Measurements from ENCODE around the gene SPSB3. TPM values are rescaled to one million over a fixed set of nuclear protein-coding genes. Genes with fewer than 3 reads are reported as not detected.
"Not testable (repeated sequence)": the region's sequence is repeated elsewhere in the genome, so short reads cannot be mapped to it uniquely, and the experiment has no call there.

Gene SPSB3
- total RNA-seq, 2 donors from 2014 or later = 95.9 to 97.8 TPM

DNA sequence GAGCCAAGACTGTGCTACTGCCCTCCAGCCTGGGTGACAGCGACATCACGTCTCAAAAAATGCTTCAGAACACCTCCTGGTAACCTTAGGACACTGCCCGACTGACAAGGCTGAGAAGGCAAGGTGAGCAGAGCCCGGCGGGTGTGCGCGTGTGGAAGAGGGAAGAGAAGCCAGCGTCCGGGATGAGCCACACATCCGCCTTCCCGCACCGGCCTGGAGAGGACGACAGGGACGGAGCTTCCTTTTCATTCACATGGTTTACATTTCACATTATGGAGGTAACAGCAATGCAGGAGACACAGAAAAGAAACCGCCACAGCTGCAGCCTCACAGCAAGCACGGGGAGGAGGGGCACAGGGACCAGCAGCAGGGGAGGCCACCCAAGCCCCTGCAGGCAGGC lies 27.7 kb upstream of the SPSB3 start:
- no peak for DNase-seq
- TF ChIP-seq POLR2A (IDR thresholded peaks at IDR 0.05) = no peak
- TF ChIP-seq, protein P1, sequence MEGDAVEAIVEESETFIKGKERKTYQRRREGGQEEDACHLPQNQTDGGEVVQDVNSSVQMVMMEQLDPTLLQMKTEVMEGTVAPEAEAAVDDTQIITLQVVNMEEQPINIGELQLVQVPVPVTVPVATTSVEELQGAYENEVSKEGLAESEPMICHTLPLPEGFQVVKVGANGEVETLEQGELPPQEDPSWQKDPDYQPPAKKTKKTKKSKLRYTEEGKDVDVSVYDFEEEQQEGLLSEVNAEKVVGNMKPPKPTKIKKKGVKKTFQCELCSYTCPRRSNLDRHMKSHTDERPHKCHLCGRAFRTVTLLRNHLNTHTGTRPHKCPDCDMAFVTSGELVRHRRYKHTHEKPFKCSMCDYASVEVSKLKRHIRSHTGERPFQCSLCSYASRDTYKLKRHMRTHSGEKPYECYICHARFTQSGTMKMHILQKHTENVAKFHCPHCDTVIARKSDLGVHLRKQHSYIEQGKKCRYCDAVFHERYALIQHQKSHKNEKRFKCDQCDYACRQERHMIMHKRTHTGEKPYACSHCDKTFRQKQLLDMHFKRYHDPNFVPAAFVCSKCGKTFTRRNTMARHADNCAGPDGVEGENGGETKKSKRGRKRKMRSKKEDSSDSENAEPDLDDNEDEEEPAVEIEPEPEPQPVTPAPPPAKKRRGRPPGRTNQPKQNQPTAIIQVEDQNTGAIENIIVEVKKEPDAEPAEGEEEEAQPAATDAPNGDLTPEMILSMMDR (IDR thresholded peaks at IDR 0.05) = no peak
- WGBS, 2 donors = 94 to 99% methylated on average over 16 of the region's 16 CpGs

GRCh38 chr16:1809281-1809801 lies 27.0 kb upstream of the SPSB3 start:
- intact Hi-C loops (cut with DNase I) = no loop called here
- no peak for ATAC-seq
- Histone ChIP-seq H3K4me3 (no peak overlapping the region), H3K4me1 (peaks cover 10% of the 10 kb centered on the region), H3K36me3 (replicated peaks in 1 of 2; ENCODE audit: insufficient read depth in 1 of 2, low read depth in 2 of 2) (peaks cover 0 to 13% of the 10 kb centered on the region in 2 donors), H3K9me3 (no peaks in the 10 kb centered on the region), H3K27me3 (no peaks in the 10 kb centered on the region), H3K27ac (no peak overlapping the region)
- 68 to 100% methylated on average over 1 to 25 of the region's 28 CpGs for WGBS, 2 donors
- TF ChIP-seq POLR2A (IDR thresholded peaks at IDR 0.05) = no peak
- TF ChIP-seq, protein P1 (IDR thresholded peaks at IDR 0.05) = no peak
- DNase-seq = no peak

More for the DNA sequence above, 27.7 kb upstream of the SPSB3 start:
- intact Hi-C loops (cut with DNase I) = no loop called here
- Histone ChIP-seq H3K9me3 (no peaks in the 10 kb centered on the region), H3K27me3 (no peaks in the 10 kb centered on the region), H3K4me1 (peaks cover 10% of the 10 kb centered on the region), H3K4me3 (no peak overlapping the region), H3K36me3 (replicated peaks in 1 of 2; ENCODE audit: insufficient read depth in 1 of 2, low read depth in 2 of 2) (peaks cover 0 to 13% of the 10 kb centered on the region in 2 donors), H3K27ac (no peak overlapping the region)
- ATAC-seq = no peak

GRCh38 chr16:1808691-1809090 lies 26.3 kb upstream of the SPSB3 start:
- intact Hi-C loops (cut with DNase I) = no loop called here
- no peak for DNase-seq
- Histone ChIP-seq H3K4me3 (no peak overlapping the region), H3K27ac (no peak overlapping the region), H3K9me3 (no peaks in the 10 kb centered on the region), H3K36me3 (replicated peaks in 1 of 2; ENCODE audit: insufficient read depth in 1 of 2, low read depth in 2 of 2) (peaks cover 0 to 13% of the 10 kb centered on the region in 2 donors), H3K27me3 (no peaks in the 10 kb centered on the region), H3K4me1 (peaks cover 10% of the 10 kb centered on the region)
- WGBS, 2 donors = 78 to 87% methylated on average over 8 to 18 of the region's 18 CpGs
- ATAC-seq = no peak
- TF ChIP-seq, protein P1 (IDR thresholded peaks at IDR 0.05) = no peak
- TF ChIP-seq POLR2A (IDR thresholded peaks at IDR 0.05) = no peak

GRCh38 chr16:1807626-1808025 lies 25.3 kb upstream of the SPSB3 start:
- intact Hi-C loops (cut with DNase I) = no loop called here
- ATAC-seq (no peak), DNase-seq (no peak)
- Histone ChIP-seq H3K4me3 (no peak overlapping the region), H3K4me1 (peaks cover 3% of the 10 kb centered on the region), H3K9me3 (no peaks in the 10 kb centered on the region), H3K27ac (no peak overlapping the region), H3K36me3 (replicated peaks in 1 of 2; ENCODE audit: insufficient read depth in 1 of 2, low read depth in 2 of 2) (peaks cover 0 to 13% of the 10 kb centered on the region in 2 donors), H3K27me3 (no peaks in the 10 kb centered on the region)
- WGBS, 2 donors = 83 to 88% methylated on average over 10 of the region's 10 CpGs
- TF ChIP-seq POLR2A (IDR thresholded peaks at IDR 0.05) = no peak
- TF ChIP-seq, protein P1 (IDR thresholded peaks at IDR 0.05) = no peak

- no peaks in the 10 kb centered on the region for H3K27me3 ChIP-seq
- no peak for TF ChIP-seq POLR2A (IDR thresholded peaks at IDR 0.05)
- TF ChIP-seq, protein P1 (IDR thresholded peaks at IDR 0.05) = no peak
- no peaks in the 10 kb centered on the region for H3K9me3 ChIP-seq
- WGBS, 2 donors = 83 to 84% methylated on average over 10 of the region's 10 CpGs
- no peak for ATAC-seq
- no peaks in the 10 kb centered on the region for H3K4me1 ChIP-seq
- no peak overlapping the region for H3K27ac ChIP-seq
- intact Hi-C loops (cut with DNase I) = no loop called here
- no peak for DNase-seq
- no peak overlapping the region for H3K4me3 ChIP-seq
- H3K36me3 ChIP-seq (replicated peaks in 1 of 2; ENCODE audit: insufficient read depth in 1 of 2, low read depth in 2 of 2) = no peaks in the 10 kb centered on the region
Measured at GRCh38 chr16:1800701-1801100, 18.3 kb upstream of the SPSB3 start.

- H3K36me3 ChIP-seq (replicated peaks in 1 of 2; ENCODE audit: insufficient read depth in 1 of 2, low read depth in 2 of 2); H3K27ac ChIP-seq; H3K27me3 ChIP-seq; intact Hi-C loops (cut with DNase I); H3K9me3 ChIP-seq; ATAC-seq; H3K4me3 ChIP-seq; DNase-seq: not testable (repeated sequence)
- H3K4me1 ChIP-seq = peaks cover 11% of the 10 kb centered on the region
- WGBS, 2 donors = 68 to 98% methylated on average over 5 of the region's 5 CpGs
Measured at GRCh38 chr16:1799263-1799662, 16.9 kb upstream of the SPSB3 start.
